HCT116 (cell line): Measurements from ENCODE around the gene TAF10. TPM values are rescaled to one million over a fixed set of nuclear protein-coding genes. Genes with fewer than 3 reads are reported as not detected.

ENCODE experiments used
- ATAC-seq: fragments of 200-7000 bp; cut with Tn5 transposase; 2 replicates; pipeline ENCODE4 v1.9.1; 2020; ENCODE audit warnings: mild to moderate bottlenecking, moderate library complexity
- BruUV-seq: library from RNA; stranded (reverse); fragments of 400-500 nt; replicated peaks from 2 replicates; lab custom pipeline; 2021; lab: Mats Ljungman, UMichigan
- CTCF ChIA-PET: fragments of 300-600 bp; sonication (Branson Sonifier 250); formaldehyde crosslinking; loops from one replicate; lab custom pipeline; 2021; ENCODE audit warnings: antibody characterized with exemption; lab: Charles Lee
- POLR2A ChIA-PET: fragments of 300-600, 350-600 bp; sonication (Branson Sonifier 250); formaldehyde crosslinking; loops from one replicate; lab custom pipeline; 2021; ENCODE audit warnings: antibody characterized with exemption; lab: Charles Lee
- RAD21 ChIA-PET, 2 experiments: fragments of 300-600 bp; sonication (Branson Sonifier 250); formaldehyde crosslinking; loops; one replicate each; lab custom pipeline; 2023; ENCODE audit warnings: low total read pairs in 2 of 2; ENCODE audit not compliant: uncharacterized antibody in 2 of 2, unreplicated experiment in 2 of 2, low non-redundant PET in 1 of 2; lab: Charles Lee
- DNase-seq: peaks from one replicate; pipeline ENCODE4 v3.0.0-alpha.2; 2010; ENCODE audit warnings: low read depth, low spot score
- H2AFZ ChIP-seq: fragments of 200-600 bp; shearing (Covaris generic), sonication (generic); 2 replicates; pipeline ENCODE4 v1.6.1; 2017; ENCODE audit warnings: low read depth, mixed run types, mixed read lengths, antibody characterized with exemption, low read length; ENCODE audit not compliant: poor library complexity, severe bottlenecking
- H3K27ac ChIP-seq: 2 replicates; pipeline ENCODE4 v1.5.1; 2012; ENCODE audit warnings: low read depth, low read length
- H3K27me3 ChIP-seq: fragments of 200-600 bp; sonication (generic); 2 replicates; pipeline ENCODE4 v1.6.1; 2016; ENCODE audit warnings: mixed run types, low read length, mixed read lengths; ENCODE audit not compliant: insufficient read depth
- H3K36me3 ChIP-seq, 2 experiments: fragments of 200-500 bp in 1 of 2; fragments of 200-600 bp in 1 of 2; sonication (Bioruptor generic) in 1 of 2; sonication (generic) in 1 of 2; 2 replicates each; pipeline versions ENCODE4 v1.5.1 to v1.6.1; 2014 to 2016; ENCODE audit warnings: low read length in 2 of 2, inconsistent platforms in 1 of 2, mixed read lengths in 1 of 2, mixed run types in 1 of 2; ENCODE audit not compliant: insufficient read depth in 2 of 2, control insufficient read depth in 1 of 2
- H3K4me1 ChIP-seq, 2 experiments: fragments of 200-600 bp in 1 of 2; sonication (generic) in 1 of 2; 2 replicates each; pipeline versions ENCODE4 v1.5.1 to v1.6.1; 2012 to 2017; ENCODE audit warnings: low read length in 2 of 2, inconsistent platforms in 1 of 2, mild to moderate bottlenecking in 1 of 2, mixed read lengths in 1 of 2, mixed run types in 1 of 2, moderate library complexity in 1 of 2; ENCODE audit not compliant: insufficient read depth in 2 of 2, control insufficient read depth in 1 of 2
- H3K4me2 ChIP-seq: fragments of 200-600 bp; sonication (generic); 2 replicates; pipeline ENCODE4 v1.6.1; 2017; ENCODE audit warnings: mixed run types, low read length, mixed read lengths
- H3K4me3 ChIP-seq, 2 experiments: fragments of 200-600 bp in 1 of 2; sonication (generic) in 1 of 2; replicated peaks in 1 of 2; 2 replicates each; pipeline ENCODE4 v1.5.1; 2011 to 2016; ENCODE audit warnings: low read length in 2 of 2, control low read depth in 1 of 2, low read depth in 1 of 2, mild to moderate bottlenecking in 1 of 2, mixed read lengths in 1 of 2, mixed run types in 1 of 2
- H3K79me2 ChIP-seq: fragments of 200-600 bp; sonication (generic); 2 replicates; pipeline ENCODE4 v1.6.1; 2017; ENCODE audit warnings: mild to moderate bottlenecking, mixed run types, low read length, moderate library complexity, mixed read lengths; ENCODE audit not compliant: insufficient read depth
- H3K9ac ChIP-seq: fragments of 200-600 bp; sonication (generic); 2 replicates; pipeline ENCODE4 v1.6.1; 2016; ENCODE audit warnings: low read length, mixed read lengths
- H3K9me2 ChIP-seq: fragments of 200-600 bp; sonication (generic), shearing (Covaris generic); 2 replicates; pipeline ENCODE4 v1.6.1; 2017; ENCODE audit warnings: mixed run types, mild to moderate bottlenecking, moderate library complexity; ENCODE audit not compliant: insufficient read depth
- H3K9me3 ChIP-seq, 2 experiments: fragments of 200-500 bp in 1 of 2; fragments of 200-600 bp in 1 of 2; sonication (Bioruptor generic) in 1 of 2; sonication (generic) in 1 of 2; 2 replicates each; pipeline ENCODE4 v1.6.1; 2014 to 2017; ENCODE audit warnings: low read length in 2 of 2, mixed read lengths in 2 of 2, inconsistent platforms in 1 of 2, low read depth in 1 of 2, mild to moderate bottlenecking in 1 of 2, mixed run types in 1 of 2, moderate library complexity in 1 of 2; ENCODE audit not compliant: control insufficient read depth in 1 of 2, insufficient read depth in 1 of 2
- H4K20me1 ChIP-seq: fragments of 200-600 bp; sonication (generic), shearing (Covaris generic); 2 replicates; pipeline ENCODE4 v1.6.1; 2017; ENCODE audit warnings: mixed run types, mild to moderate bottlenecking, moderate library complexity; ENCODE audit not compliant: insufficient read depth
- EGR1 ChIP-seq: IDR thresholded peaks from 2 replicates; pipeline ENCODE4 v1.6.1; 2012; ENCODE audit warnings: low read depth
- ELF1 ChIP-seq: IDR thresholded peaks from 2 replicates; pipeline ENCODE4 v1.6.1; 2012; ENCODE audit warnings: low read depth, borderline replicate concordance
- EZH2 ChIP-seq: fragments of 200-600 bp; sonication (generic); IDR thresholded peaks from 2 replicates; pipeline ENCODE4 v1.6.1; 2017; ENCODE audit warnings: antibody characterized with exemption, mixed run types
- EZH2phosphoT487 ChIP-seq: fragments of 200-600 bp; IDR thresholded peaks from 2 replicates; pipeline ENCODE4 v1.6.1; 2018; ENCODE audit warnings: antibody characterized with exemption, borderline replicate concordance
- POLR2A ChIP-seq: IDR thresholded peaks from 2 replicates; pipeline ENCODE4 v1.7.0; 2011; ENCODE audit warnings: borderline replicate concordance; ENCODE audit not compliant: insufficient read depth, insufficient read length; ENCODE audit errors: extremely low read depth
- RAD21 ChIP-seq: IDR thresholded peaks from 2 replicates; pipeline ENCODE4 v1.6.1; 2012; ENCODE audit warnings: low read depth, mild to moderate bottlenecking
- YY1 ChIP-seq: IDR thresholded peaks from 2 replicates; pipeline ENCODE4 v1.6.1; 2011; ENCODE audit warnings: low read length, low read depth, moderate library complexity, mild to moderate bottlenecking; ENCODE audit not compliant: insufficient replicate concordance; ENCODE audit errors: extremely low read depth
- ZFX ChIP-seq: fragments of 450-650 bp; IDR thresholded peaks from 2 replicates; pipeline ENCODE4 v1.6.1; 2017
- intact Hi-C: fragments of 100-400 bp; cut with micrococcal nuclease; formaldehyde crosslinking; loops from 2 replicates; pipeline ENCODE4 v1.10.0; 2022
- total RNA-seq: library from RNA; stranded (reverse); gene quantifications from one replicate; pipeline ENCODE4 v1.2.1, GENCODE V29; 2021; ENCODE audit not compliant: unreplicated experiment
- TF ChIP-seq, protein P1 (sequence below): IDR thresholded peaks from 2 replicates; pipeline ENCODE4 v1.6.1; 2012
- TF ChIP-seq, protein P2 (sequence below): IDR thresholded peaks from 2 replicates; pipeline ENCODE4 v1.6.1; 2011; ENCODE audit warnings: mild to moderate bottlenecking, low read length, moderate library complexity; ENCODE audit not compliant: insufficient replicate concordance; ENCODE audit errors: extremely low read depth

Gene TAF10
- total RNA-seq, 1 experiment from 2014 or later, result 151 TPM

DNA sequence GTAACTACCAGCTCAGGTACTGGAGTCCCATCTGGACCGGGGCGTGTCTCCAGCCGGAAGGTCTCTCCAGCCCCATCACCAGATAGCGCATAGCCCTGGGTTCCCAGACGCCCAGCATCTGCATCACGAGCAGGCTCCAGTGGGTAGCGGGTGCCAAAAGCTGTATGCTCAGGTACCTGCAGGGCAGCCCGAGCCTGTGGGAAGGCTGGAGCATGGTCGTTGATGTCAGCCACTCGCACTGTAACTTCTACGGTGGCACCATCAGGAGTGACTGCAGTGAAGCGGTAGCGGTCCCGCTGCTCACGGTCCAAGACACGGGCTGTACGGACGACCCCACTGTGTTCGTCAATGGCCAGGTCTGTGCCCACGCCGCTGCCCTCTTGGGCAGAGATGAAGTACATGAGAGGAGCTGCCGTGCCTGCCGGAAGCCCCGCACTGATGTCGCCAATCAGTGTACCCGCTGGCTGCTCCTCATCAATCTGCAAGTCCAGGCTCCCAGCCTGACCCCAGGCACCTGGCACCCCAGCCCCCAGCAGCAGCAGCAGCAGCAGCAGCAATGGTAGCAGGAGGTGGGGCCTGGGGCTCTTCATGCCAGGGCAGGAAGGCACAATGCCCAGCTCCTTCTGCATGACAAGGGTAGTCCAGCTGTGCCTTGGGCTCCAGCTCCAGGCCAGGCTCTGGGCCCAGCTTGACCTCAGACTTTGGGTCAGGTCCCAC is 29.1 kb upstream of the TAF10 start:
- Histone ChIP-seq H3K4me2 (no peak overlapping the region), H4K20me1 (no peaks in the 10 kb centered on the region), H3K9ac (no peak overlapping the region), H3K79me2 (no peaks in the 10 kb centered on the region), H3K9me3 (no peaks in the 10 kb centered on the region), H3K4me3 (no peak overlapping the region), H3K4me1 (peaks cover 0 to 4% of the 10 kb centered on the region in 2 experiments; a peak in 2 of 4 replicates), H2AFZ (no peak overlapping the region), H3K9me2 (no peaks in the 10 kb centered on the region), H3K27ac (no peak overlapping the region), H3K36me3 (no peaks in the 10 kb centered on the region)
- ChIA-PET POLR2A (no interaction called here), CTCF (no interaction called here), RAD21 (no interaction called here)
- DNase-seq, result no peak
- BruUV-seq, result no TSS peak
- intact Hi-C loops, result no loop called here
- TF ChIP-seq, protein P1, sequence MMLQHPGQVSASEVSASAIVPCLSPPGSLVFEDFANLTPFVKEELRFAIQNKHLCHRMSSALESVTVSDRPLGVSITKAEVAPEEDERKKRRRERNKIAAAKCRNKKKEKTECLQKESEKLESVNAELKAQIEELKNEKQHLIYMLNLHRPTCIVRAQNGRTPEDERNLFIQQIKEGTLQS, result no peak
- TF ChIP-seq YY1 (no peak), ELF1 (no peak), EZH2phosphoT487 (no peak)
- TF ChIP-seq, all 23 proteins: peak for 0
- no peak for ATAC-seq
- H3K27me3 ChIP-seq, result no peaks in the 10 kb centered on the region; the same call in 1 of the 2 replicates

DNA sequence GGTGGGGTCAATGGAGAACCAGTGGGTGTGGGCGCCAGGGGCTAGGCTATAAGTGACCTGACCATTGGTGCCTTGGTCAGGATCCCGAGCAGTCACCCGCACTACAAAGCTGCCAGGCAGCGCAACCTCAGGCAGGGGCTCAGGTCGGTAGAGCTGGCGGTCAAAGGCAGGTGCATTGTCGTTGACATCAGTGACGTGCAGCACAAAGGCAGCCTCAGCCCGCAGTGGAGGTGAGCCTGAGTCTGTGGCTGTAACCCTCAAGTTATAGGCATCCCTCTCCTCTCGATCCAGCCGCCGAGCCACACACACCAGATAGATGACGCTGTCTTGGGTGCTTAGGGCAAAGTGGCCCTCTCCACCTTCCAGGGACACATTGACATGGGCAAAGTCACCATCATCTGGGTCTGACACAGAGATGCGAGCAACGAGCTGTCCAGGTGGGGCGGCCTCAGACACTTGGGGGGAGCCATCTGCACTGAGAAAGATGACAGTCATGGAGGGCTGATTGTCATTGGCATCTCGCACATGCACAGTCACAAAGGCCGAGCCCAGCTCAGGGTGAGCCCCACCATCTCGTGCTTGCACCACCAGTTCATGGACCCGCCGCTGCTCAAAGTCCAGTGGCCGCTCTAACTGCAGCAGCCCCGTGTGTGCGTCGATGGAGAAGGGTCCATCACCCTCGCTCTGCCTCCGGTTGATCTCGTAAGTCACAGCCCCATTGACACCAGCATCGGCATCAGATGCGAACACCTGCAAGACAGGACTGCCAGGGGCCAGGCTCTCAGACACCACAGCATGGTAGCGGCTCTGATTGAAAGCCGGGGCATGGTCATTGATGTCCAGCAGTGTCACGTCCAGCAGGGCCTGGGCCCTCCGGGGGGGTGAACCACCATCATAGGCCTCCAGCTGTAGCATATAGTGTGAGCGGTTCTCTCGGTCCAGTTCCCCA is 28.3 kb upstream of the TAF10 start:
- DNase-seq, result no peak
- H3K4me3 ChIP-seq, result no peak overlapping the region
- RAD21 ChIA-PET, result no interaction called here
- H3K9me2 ChIP-seq, result no peaks in the 10 kb centered on the region
- H3K4me1 ChIP-seq, result peaks cover 5 to 10% of the 10 kb centered on the region in 2 experiments; a peak in 3 of 4 replicates
- H3K79me2 ChIP-seq, result no peaks in the 10 kb centered on the region
- intact Hi-C loops, result no loop called here
- no TSS peak for BruUV-seq
- no peak overlapping the region for H2AFZ ChIP-seq
- POLR2A ChIA-PET, result no interaction called here
- H3K9ac ChIP-seq, result no peak overlapping the region
- CTCF ChIA-PET, result interaction anchor here (1.1 kb wide), 1 partner anchor 27 kb away, joined by 4 read pairs; no protein-coding TSS in a partner anchor
- no peak overlapping the region for H3K4me2 ChIP-seq
- H3K36me3 ChIP-seq, result no peaks in the 10 kb centered on the region
- H3K27me3 ChIP-seq, result no peaks in the 10 kb centered on the region; the same call in 1 of the 2 replicates
- H4K20me1 ChIP-seq, result no peaks in the 10 kb centered on the region
- no peak for ATAC-seq
- no peaks in the 10 kb centered on the region for H3K9me3 ChIP-seq
- no peak for TF ChIP-seq ZFX
- TF ChIP-seq EGR1, result no peak
- TF ChIP-seq EZH2, result no peak
- TF ChIP-seq, protein P2, sequence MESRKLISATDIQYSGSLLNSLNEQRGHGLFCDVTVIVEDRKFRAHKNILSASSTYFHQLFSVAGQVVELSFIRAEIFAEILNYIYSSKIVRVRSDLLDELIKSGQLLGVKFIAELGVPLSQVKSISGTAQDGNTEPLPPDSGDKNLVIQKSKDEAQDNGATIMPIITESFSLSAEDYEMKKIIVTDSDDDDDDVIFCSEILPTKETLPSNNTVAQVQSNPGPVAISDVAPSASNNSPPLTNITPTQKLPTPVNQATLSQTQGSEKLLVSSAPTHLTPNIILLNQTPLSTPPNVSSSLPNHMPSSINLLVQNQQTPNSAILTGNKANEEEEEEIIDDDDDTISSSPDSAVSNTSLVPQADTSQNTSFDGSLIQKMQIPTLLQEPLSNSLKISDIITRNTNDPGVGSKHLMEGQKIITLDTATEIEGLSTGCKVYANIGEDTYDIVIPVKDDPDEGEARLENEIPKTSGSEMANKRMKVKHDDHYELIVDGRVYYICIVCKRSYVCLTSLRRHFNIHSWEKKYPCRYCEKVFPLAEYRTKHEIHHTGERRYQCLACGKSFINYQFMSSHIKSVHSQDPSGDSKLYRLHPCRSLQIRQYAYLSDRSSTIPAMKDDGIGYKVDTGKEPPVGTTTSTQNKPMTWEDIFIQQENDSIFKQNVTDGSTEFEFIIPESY, result no peak
- no peak for TF ChIP-seq RAD21
- no peak for TF ChIP-seq POLR2A
- H3K27ac ChIP-seq, result no peak overlapping the region
